Activated CD8-positive, alpha-beta memory T cell treated with anti-CD3 and anti-CD28 coated beads for 48 hours (primary cell): Measurements from ENCODE around the gene TENT5C.

Experiments used
- DNase-seq, 3 experiments: peaks; one replicate each; pipeline ENCODE4 v3.0.0-alpha.2; 2020; ENCODE audit warnings: low read depth in 2 of 3, low spot score in 2 of 3

TENT5C gene

DNA sequence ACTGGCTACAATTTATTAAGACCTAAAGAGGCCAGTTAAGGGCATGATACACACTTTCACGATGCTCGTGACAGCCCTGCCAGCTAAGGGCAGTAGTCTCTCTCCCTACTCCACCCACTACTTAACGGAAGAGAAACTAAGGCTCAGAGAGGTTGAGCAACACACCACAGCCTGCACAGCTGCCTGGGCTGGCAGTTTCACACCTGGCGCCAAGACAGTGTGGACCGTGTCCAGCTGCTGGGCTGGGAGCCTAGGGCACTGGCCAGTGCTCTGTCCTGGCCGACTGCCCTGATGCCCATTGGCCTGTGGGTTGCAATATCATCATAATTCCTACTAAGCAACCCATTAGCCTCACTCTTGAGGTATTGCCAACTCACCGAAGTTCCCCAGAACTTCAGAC lies 27.6 kb downstream of the TENT5C start:
- no peak for DNase-seq

DNA sequence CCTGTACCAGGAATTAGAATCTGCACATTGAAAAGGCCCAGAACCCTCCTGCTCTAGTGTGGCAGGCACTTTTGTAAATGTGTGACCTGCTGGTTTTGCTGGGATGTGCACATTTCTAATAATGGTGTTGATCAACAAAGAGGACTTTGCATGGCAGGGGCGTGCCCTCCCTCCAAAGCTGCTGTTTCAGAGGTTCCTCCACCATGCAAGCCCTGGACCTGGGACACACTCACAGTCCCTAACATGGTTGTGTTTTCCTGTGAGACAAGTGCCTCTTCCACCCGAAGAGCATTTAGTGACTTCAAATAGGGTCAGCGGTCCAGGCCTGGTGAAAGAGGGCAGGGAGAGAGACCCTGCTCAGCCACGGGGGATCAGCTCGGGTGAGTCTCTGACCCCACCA lies 28.1 kb downstream of the TENT5C start:
- DNase-seq, result no peak

DNA sequence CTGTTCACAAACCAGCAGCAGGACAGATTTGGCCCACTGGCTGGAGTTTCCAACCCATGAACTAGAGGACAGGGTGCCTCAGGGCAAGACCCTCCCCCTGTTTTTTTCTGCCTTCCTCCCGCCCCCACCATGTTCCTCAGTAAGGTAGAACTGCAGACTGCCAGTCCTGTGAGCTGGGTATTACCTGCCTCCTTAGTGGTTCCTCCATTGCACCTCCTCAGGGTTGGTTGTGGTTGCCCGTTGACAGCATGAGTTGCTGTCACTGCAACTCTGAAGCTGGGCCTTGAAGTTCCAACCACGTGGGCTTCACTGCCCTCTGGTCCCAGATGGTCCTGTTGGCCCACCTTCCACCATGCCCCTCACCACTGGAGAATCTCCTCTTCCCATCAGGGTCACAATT lies 28.8 kb downstream of the TENT5C start:
- no peak for DNase-seq

DNA sequence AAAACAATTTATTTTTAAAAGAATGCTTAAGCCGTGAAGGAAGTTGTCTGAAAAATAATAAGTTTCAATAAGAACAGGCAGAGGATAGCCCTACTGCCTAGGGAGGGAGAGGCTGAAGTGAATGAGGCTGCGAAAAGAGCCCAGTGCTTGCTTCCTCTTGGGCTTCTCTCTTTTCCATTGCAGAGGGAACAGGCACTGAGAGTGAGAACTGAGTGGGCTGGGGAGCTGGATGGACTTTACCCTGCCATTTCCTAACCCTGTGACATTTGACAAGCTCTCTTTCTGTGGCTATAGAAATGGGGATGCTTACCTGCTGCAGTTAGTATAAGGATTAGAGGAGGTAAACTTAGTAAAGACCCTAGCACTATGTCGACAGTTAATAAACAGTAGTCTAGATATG lies 30.0 kb downstream of the TENT5C start:
- DNase-seq, result no peak

DNA sequence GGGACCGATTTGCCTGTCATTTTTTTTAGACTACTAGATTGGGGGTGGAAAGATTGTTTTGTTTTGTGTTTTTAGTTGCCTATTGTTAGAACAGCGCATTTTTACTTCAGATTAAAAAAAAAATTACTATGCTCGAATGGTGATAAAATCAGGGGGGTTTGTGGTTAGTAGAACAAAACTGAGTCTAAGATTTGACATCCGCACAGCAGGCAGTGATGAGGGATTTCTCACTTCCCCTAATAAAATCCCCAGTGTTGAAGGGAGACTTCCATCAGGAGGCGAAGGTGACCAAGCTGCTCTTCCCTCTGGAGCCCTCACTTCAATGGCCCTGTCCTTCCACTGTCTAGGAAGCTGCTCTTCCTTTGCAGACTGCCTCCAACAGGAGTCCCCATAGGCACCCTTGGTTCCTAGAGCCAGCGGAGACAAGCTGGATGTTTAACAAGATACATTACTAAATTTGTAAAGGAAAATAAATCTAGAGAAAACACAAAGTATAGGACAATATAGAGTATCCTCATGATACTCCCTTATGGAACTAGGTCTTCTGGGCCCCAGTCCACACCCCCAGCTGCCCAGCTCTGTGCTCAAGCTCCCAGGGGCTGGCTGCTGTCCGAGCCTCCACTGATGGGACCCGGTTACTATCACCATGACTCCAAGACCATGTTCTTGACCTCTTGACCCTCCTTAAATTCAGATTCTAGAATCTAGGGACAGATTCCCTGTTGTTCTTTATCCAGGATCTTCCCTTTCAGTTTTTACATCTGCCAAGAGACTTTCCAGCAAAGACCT lies 31.0 kb downstream of the TENT5C start:
- DNase-seq, result no peak

DNA sequence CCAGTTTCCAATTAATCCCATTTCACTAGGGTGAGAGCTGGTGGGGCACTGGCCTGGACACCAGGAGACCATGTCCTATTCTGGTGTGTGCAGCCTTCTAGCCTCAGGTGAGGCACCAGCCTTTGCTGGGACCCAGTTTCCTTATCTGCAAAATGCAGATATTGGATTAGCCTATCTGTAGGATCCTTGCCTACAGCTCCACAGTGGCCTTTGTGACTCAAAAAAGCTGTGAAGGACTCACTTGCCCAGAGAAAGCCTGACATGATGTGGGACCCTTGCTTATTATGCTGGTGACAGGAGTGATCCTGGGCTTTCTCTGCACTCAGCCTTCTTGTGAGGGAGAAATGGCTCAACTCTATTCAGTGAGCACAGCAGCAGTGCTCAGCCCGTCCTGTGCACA lies 32.3 kb downstream of the TENT5C start:
- no peak for DNase-seq

DNA sequence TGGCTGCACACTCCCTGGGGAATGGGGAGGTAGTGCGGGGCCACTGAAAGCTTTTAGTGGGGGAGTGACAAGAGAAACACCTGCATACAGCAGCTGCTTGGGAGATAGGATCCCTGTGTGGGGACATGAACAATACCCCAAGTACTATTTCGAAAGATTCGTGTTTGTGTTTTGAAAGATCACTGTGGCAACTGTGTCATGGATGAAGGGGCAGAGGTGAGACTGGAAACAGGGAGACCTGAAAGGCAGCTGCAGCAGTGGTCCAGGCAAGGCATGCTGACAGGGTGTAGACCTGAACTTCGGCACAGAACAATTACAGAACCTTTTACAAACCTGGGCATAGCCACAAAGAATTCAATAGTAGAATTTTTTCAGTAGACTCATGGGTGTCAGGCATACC lies 32.9 kb downstream of the TENT5C start:
- DNase-seq, result no peak

DNA sequence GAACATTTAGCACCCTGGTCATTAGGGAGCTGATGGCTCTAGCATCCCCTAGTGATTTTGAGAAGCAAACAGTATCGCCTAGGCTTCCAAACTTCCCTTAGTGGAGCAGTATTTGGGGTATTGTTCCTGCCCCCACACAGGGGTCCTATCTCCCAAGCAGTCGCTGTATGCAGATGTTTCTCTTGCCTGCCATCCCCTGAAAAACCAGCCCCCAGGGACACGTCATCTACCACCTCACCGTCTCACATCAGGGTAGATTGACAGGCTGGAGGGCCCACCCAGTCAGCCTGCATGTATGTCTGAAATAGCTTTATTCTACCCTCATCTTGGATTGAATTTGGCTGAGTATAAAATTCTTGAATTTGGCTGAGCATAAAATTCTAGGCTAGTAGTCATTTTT lies 33.9 kb downstream of the TENT5C start:
- DNase-seq, result no peak

DNA sequence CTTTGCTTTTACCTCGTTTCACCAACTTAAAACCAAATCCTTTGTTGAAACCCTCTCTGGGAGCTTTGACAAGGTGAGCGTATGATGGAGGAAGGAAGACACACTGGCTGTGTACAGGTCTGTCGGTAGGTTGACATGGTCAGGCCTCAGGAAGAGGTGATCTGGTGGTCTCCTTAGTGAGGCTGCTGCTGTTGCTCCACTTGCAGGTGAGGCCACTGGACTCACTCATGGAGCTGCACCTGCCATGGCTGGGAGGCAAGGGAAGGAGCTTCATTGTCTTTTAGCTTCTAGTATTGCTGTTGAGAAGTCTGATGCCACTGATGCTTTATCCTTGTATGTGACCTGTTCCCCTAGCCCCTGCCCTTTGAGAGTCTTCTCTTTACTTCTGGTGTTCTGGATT lies 35.7 kb downstream of the TENT5C start:
- DNase-seq, result no peak

DNA sequence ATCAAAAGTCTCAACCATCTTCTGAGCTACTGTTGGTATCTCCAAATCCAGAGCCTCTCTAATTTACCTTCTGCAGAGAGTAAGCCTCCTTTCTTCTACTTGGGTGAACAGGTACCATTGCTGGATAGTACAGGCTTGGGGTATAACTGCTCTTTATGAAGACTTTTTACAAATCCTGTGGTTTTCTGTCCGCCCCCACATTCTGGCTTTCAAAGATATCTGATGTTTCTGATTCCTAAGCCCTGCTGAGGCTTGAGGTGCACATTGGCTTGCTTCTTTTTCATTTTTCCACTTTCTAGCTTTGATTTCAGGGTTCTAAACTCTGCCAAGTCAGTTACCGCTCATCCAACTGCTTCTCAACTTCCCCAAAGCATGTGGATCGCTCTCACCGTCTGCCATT lies 37.1 kb downstream of the TENT5C start:
- no peak for DNase-seq

DNA sequence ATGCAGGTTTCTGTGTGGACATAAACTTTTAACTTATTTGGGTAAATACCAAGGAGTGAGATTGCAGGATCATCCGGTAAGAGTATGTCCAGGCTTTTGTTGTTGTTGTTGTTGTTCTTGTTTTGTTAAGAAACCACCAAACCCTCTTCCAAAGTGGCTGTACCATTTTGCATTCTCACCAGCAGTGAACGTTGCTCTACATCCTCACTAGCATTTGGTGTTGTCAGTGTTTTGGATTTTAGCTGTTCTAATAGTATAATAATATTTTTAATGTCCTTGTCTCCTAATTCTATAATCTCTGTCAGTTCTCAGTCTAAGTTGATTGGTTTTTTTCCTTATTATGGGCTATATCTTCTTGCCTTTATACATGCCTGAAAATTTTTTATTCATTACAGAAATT lies 37.8 kb downstream of the TENT5C start:
- no peak for DNase-seq

DNA sequence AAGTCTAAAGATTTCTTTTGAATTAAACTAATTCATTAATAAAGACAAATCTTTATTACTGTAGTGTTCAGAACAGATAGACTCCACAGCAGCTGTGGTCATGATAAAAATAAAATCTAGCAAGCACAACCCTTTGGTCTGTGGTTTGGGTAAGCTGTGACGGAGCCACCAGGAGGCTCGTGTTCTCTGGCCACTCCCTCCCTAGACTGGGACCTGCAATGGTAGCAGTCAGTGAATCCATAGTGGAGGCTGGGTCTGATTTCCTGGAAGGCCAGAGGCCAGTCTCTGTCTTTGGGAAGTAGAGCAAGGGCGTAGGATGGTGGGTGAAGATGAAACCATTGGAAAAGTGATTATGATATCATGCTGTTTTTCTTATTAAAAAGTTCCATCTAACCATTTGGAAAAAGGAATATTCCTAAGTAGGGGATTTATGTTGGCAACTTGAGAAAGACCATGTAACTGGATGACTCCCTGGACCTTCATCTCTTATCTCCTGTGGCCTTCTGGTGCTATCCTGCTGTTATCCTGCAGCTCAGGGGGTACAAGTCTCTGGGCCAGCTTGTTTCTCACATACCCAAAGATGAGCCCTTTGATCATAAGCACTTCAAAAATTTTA lies 39.0 kb downstream of the TENT5C start:
- DNase-seq, result no peak

DNA sequence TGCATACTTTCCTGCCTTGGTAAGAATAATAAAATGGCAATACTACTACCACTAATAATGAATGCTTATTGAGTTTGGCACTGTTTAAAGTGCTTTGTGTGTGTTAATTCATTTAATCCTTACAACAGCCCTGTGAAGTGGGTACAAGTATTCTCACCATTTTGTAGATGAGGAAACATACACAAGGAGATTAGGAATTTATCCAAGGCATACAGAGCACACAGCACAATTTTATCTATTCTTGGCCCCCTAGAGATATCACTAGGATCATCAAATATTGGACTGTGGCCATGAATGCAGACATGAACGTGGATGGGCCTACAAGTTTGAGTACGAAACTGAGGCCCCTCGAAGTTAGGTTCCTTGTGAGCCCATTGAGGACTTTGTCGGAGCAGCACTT lies 39.5 kb downstream of the TENT5C start:
- no peak for DNase-seq

DNA sequence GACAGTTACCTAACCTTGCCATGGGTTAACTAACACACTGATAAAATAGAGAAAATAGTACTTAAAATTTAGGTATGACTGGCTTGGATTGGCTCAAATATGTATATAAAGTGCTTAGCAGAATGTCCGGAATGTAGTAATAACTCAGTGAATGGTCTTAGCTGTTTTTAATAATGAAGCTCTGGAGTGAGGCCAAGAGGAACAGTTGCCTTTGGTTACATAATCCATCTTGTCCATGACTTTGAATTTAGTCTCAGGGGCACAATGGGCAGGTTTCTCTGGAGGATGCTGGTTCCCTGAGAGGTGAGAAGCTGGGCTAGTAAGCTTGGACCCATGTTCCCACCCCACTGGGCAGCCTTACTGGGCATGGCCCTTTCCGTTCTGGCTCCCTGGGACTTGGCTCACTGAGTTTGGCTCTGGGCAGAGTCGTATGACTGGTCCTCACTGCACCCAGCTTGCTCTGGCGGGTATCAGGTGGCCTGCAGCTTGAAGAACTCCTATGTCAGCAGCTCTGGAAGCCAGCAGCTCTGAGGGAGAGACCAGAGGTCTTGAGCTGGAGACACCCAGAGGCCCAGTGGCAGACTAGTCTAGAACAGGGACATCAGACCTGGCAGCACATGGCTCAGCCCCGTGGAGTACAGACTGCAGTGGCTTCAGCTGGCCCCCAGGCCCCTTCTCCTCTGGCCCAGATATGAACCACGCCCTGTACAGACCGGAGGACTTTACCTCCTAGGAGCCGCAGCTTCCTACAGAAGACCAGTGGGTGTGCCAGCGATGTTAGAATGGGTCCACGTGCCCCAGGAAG lies 40.4 kb downstream of the TENT5C start:
- no peak for DNase-seq

DNA sequence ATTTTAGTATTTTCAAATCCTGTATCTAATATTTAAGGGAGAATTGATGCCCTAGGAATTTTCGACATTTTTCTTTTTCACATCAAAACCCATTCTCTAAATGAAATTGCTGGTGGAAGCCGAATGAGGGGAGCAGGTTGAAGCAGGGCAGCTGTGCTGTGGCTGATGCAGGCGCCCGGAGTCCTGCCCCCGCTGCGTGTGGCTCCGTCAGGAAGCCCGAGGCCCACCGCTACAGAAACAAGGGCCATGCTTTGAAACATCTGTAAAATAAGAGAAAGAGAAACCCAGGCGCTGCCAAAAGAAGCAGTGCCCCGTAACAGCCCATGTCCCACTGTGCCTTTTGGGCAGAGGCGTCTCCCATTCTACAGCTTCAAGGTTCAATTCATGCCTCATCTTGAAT lies 41.1 kb downstream of the TENT5C start:
- DNase-seq, result no peak

DNA sequence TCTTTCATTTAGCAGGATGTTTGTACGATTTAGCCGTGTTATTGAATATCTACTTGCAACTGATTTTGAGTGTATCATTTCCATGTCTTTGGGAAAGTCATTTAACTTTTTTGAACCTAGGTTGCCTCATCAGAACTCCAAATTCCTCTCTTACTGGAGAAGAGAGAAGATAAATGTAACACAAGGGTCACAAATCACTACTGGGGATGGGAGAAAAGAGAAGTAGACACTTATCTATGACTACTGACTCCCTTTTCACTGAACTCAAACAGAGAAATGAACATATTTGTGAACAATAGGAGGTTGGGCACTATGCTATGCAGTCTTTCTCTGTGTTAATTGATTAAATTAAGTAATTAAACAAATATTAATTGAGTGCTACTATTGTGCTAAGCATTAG lies 42.2 kb downstream of the TENT5C start:
- DNase-seq, result no peak

DNA sequence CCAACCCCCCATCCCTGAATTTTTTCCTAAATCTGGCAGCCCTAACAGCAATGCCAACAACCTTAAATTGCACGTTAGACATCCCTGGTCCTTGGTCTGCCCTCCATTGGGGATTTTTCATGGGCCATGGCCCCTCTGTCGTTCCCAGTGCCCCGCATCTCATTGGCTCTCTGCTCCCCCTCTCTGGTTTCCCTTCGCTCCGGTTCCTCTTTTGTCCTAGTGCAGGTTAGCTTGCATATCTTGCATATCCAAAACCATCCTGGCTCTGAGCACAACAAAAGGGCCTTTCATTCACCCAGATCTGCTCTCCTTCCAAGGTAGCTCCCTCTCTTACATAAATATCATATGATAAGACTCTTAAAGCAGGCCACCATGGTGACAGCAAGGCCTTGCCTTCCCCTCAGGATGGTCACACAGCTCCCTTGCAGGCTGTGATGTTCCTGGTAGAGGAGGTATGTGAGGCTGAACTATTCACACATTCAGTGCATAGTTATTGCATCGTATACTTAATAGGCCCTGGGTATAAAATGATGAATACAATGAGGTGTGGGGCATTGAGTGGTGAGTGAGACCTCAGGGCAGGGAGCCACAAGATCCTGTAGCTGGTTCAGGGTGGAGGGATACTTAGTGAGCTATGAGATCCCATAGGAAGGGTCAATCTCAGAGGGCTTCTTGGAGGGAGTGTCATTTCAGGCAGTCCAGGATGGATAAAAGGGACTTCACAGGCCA lies 45.2 kb downstream of the TENT5C start:
- no peak for DNase-seq

DNA sequence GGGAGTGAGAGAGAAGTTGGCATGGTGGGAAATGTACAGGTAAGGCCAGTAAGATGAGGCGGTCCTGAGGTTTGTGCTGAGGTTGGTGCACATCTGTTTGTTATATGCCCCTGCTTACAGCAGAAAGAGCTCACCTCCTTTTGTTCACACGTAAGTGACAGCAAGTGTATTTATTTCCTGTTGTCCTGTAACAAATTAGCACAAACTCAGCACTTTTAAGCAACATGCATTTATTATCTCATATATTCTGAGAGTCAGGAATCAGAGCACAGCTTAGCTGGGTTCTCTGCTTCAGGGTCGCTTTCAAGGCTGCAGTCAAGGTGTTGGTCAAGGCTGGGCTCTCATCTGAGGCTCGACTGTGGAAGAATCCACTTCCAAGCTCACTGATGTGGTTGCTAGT lies 45.8 kb downstream of the TENT5C start:
- no peak for DNase-seq

DNA sequence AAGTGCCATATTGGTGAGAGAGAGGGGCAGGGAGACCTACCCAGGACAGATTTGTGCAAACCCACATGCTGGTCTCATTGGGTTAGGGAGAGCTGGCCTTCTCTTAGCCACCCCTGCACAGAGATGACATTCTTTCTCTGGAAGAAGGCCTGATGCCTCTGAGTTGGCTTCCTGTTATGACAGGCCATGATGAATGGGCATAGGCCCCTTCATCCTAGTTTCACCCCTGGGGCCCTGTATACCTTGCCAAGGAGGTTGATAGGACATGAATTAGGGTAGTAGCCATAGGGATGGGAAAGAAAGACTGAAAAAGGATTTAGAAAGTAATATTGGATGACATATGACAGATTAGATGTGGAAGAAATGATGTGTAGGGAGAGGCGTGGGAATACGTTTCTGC lies 46.6 kb downstream of the TENT5C start:
- DNase-seq, result no peak

DNA sequence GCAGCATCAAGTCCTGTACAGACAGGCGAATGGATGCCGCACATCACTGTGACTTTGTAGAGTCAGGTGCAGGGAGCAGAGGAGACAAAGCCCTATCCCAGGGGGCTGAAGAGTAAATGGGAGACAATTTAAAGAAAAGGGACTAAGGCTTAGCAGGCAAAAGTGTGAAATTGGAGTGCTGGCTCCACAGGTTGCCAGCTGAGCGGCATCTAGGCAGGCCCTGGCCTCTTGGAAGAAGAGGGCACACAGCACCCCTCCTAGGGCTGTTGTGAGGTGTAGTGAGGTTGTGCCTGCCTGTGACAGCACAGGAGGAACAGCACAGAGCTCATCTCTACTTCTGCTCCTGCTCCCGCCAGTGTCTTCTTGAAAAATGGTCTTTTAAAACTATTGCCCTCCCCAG lies 47.3 kb downstream of the TENT5C start:
- DNase-seq, result no peak

DNA sequence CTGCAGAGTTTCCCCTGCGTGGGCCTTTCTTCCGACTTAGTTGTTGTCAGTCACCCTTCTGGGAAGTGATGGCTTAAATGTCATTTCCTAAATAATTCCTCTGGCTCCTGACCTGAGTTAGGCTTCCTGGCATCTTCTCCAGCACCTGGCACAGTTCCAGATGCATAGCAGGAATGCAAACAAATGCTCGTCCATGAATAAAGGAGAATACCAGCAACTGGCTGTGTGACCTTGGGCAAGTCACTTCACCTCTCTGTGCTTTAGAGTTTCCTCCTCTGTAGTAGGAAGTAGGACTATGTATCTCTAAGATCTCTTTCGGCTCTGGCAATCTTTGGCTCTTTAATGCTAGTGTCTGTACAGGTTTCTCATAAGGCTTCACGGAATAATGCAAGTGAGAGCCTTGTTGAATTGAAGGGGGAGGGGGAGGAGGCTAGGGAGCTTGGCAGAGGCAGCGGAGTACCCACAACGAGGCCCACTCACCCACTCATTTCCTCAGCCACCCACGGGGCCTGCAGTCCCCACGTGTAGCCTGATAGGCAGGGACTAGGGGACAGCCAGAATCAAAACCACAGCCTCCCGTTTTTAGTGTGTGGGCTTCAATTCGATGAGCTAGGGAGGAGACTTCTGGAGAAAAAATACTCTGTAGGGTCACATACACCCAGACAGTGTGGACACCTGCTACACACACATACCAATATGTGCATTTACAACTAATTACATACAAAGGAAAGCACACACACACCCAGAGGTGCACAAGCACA lies 48.1 kb downstream of the TENT5C start:
- no peak for DNase-seq
